GM21390 (cell line): ENCODE results near the gene MCC.

Experiments
- ATAC-seq: cut with Tn5 transposase; IDR thresholded peaks from one replicate; pipeline ENCODE4 v1.9.1; 2021; ENCODE audit not compliant: unreplicated experiment

The MCC gene

DNA sequence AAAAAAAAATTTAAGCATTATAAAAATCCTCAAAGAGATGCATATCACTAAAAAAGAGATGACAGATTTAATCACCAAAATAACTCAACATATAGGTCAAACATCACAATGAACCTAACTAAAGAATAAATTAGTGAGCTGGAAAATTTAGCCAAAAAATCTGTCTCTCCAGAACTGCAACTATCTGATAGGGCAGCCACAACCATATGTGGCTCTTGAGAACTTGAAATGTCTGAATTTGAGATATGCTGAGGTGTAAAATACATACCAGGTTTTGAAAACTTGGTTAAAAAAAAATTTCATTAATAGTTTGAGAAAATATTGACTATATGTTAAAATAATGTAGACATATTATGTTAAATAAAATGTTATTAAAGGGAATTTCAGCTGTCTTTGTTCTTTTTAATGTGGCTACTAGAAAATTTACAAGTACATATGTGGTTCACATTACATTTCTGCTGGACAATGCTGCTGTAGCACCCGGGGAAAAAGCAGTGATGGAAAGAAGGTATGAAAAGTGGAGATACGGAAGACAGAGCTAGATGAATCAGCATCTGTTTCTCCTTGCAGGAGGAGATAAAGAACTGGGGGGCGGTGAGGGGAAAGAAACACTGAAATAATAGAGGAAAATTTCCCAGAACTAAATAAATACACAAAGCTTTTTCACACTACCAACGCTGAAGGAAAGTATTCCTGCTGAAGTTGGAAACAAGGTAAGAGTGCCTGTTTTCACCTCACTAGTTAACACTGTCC lies 445.6 kb downstream of the MCC start:
- ATAC-seq, result no peak

DNA sequence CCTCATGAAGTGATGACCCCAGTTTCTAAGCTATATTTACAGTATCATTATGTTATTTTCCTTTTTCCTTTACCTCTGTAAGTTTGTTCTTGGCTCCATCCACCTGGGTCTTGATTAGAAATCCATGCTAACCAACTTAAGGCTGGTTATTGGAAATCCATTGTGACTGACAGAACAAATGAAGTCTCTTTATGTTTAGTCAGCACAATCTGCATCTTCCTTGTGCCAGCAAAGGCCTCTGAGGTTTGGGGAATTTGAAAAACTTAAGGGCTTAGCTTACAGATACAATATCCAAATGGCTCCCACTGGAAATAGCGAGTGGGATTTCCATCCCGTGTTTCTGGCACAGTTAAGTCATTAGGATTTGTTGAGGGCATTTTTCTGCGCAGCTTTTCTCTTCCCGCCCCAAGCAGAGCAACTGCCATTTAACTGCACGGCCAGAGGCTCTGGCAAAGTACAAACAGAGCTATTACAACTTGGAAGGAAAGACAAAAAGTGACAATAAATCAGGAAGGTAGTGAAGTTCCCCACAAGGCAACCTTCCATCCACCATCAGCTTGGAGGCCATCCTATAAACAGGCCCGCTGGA lies 447.5 kb downstream of the MCC start:
- ATAC-seq, result no peak

DNA sequence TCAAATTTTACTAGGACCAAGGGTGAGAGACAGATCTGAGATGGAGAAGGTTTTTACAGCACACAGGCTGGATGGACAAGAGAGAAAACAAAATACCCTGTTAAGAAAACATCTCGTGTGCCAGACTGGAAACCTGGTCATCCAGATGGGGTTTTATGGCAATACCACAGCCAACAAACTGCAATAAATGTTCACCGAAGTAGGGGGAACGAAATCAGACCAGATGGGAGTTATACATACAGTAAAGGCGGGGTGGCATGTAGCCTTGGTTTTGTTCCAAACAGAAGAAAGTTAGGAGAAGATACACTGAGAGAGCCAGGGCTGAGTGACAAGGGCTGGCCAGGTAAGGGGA lies 448.3 kb downstream of the MCC start:
- no peak for ATAC-seq

DNA sequence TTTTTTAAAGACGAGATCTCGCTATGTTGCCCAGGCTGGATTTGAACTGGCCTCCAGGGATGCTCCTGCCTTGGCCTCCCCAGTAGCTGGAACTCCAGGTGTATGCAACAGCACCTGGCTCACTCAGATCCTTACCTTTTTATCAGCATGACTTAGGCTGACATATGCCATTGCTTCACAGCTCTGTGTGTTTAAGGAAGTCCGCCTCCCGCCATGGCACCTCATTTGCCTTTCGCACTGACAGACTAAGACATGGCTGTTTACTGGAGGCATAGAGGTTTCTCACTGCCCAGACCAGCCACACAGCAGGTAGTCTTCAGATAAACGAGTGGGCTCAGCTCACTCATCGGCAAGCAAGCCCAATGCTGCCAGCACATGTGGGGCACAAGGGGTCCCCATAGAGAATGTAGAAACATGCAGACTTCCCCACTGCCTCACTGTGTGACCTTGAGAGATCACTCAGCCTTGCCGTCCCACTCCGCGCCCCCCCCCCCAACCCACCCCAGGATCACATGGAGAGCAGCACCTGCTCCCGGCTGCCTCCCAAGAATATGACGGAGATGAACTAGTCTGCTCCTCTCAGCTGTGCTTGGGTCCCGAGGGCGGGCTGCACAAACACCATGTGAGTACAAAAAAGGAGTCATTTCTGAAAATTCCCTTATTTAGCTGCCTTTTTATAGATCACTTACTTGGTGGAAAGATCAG lies 448.9 kb downstream of the MCC start:
- no peak for ATAC-seq

DNA sequence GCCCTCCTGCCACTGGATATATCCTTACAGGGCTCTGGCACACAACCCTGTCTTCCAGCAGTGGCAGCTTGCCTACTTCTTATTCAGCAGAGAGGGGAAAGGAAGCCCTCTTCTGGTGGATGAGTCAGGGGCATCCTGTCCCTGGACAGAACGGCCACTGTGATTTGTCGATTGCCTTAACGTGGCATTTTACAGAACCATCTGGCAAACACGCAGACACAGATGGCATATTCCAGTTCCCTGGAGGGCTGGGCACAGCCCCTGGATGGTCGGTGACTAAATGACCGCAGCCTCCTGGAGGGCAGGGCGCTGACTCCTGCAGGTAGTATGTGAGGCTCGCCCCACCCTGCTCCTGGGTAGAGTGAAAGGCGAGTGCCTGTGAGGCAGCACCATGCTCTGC lies 449.5 kb downstream of the MCC start:
- no peak for ATAC-seq

DNA sequence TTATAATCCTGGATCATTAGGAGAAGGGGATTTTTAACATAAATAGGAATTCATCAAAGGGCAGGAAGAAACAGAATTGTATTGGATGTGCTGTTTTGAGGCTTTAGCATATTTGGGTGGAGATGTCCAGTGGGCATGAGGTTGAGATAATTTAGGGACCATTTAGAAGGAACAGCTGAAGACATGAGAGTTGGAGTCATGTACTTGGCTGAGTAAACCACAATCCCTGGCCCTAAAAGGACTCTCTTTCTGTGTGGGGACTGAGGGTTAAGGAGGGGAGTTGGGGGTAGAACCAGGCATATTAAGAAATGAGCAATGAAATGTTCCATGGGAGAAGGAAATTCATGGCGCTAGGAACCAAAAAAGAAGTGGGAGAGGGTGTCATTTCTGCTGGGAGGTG lies 450.1 kb downstream of the MCC start:
- ATAC-seq, result no peak

DNA sequence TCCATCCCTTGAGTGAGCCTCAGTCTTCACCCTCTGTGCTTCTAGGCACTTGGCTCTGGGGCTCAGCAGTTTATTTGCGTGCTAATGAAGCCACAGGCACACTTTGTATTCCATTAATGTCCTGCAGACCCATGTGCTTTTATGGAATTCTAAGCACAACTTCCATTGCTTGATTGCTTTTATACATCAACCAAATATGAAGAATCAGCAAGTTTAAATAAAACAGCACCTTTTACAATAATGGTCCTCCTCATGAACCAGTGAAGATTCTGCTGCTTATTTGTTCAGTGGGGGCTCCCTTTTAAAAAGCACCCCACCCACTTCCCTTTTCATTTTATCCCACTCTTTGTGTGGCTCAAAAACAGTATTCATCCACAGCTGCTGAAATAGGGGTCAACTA lies 451.4 kb downstream of the MCC start:
- no peak for ATAC-seq

DNA sequence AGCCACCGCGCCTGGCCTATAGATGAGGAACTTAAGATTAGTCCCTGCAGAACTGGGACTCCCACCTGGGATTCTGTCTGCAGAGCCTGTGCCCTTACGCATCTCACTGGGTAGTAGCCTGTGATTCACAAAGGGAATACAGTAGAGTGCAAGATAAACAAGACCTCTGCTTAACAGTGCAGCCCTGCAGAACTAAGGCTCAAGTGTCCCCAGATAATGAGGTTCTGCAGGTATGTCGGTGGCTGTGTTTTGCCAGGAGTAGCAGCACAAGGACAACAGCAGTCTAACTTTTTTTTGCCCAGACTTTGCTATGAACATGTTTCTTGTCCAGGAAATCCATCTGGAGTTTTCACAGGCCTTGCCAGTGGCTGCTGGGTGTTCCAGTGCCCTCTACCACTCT lies 451.9 kb downstream of the MCC start:
- ATAC-seq, result no peak

DNA sequence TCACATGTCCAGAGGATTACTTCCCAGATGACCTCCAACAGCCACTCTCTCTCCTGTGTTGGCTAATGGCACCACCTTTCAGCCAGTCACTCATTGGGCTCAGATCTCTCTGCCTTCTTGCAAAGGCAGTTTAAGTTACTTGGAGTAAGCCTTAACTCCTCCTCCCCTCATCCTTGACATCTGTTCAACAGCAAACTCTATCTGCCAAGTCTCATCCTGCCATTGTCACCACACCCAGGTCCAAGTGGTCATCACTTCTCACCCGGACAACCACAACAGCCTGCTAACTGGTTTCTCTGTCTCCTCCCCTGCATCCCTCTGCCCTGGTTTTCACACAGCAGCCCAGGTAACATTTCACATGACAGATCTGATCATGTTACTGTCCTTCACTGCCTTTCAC lies 453.2 kb downstream of the MCC start:
- no peak for ATAC-seq

DNA sequence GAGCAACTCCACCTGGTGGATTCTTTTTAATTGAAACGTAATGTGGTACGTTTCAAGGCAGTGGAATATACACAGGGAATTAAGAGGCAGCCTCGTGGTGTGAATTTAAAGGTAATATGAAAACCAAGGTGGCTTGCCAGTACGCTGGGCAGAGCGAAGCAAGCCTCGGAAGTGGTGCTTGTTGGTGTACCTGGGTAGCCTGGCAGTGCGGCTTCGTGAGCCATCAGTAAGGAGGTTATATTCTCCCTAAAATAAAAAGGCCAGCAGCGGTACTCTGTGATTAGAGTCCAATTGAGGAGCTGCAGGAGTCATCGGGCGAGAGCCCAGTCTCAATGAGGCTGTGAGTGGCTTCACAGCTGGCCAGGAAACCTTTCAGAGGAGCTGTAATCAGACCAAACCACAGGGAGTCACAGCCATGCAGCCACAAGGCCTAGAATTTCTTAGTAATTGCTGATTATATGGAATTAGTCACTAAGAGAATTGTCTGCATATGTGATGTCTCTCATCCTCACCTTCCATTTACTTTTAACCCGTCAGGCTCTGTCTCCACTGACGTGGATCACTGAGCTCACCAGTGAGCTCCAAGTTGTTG lies 454.0 kb downstream of the MCC start:
- ATAC-seq, result no peak

DNA sequence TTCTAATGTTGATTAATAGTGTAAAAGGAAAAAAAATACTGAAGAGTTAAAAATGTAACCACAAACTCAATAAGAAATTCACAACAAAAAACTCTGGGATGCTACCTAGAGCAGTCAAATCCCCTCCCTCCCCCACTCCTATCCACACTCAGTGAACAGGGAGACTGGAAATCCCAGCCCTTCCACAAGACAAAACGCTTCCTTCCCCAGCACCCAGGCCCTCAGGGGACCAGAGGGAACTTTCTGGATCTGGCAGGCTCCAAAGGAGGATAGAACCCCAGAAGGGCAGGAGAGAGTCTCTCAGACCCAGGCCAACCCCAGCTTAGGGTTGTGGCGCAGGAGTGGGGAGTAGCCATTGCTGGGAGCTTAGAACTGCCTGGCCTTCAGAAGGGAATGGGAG lies 456.7 kb downstream of the MCC start:
- ATAC-seq, result no peak

DNA sequence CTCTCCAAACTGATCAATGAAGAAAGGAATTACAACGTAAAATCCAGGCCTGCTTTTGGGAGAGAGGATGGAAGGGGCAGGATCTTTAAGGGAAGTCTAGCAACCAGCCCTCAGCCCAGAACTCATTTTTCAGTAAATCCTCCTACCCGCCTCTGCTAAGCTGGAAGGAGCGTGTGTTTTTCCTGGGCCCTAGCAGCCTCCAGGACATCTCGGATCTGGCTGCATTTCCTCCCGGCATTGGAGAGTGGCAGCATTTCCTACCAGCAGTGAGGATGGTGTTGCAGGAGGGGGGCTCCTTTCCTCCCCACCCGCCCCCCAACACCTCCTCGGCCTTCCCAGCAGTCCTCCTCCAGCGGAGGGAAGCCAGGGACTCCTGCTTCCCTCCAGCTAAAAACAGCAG lies 457.1 kb downstream of the MCC start:
- no peak for ATAC-seq

DNA sequence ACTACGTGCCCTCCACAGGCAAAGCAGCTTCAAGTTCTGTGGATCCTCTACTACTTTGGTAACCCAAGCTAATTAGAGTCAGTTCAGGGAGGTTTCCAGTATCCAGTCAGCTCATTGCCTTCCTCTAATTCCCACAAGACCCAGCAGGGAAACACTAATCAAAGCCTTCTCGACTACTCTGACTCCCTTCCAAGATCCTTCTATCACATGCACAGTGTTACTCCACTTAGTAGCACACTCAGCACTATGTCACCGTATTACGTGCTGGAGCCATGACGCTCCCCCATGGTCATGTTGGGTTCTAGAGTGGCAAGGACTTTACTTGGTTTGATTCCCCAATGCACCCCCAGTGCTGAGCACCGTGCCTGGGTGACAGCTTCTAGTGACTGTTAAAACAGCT lies 458.6 kb downstream of the MCC start:
- no peak for ATAC-seq

DNA sequence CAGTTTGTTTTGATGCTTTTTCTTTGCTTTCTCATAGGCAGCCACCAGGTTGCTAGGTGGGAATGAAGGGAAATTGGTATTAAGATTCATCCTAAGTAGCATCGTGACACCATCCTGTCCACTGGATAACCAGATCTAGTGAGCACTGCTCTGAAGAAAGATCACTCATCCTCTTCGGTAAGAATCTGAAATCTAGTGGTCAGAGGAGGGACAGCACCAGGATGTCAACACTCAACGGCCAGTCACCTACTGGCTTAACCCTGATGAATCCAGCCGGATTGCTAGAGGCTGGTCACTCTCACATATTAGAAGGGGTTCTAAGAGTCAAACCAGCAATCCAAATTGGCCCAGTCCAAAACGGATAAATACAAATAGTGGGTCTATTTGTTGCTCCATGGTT lies 460.8 kb downstream of the MCC start:
- ATAC-seq, result no peak

DNA sequence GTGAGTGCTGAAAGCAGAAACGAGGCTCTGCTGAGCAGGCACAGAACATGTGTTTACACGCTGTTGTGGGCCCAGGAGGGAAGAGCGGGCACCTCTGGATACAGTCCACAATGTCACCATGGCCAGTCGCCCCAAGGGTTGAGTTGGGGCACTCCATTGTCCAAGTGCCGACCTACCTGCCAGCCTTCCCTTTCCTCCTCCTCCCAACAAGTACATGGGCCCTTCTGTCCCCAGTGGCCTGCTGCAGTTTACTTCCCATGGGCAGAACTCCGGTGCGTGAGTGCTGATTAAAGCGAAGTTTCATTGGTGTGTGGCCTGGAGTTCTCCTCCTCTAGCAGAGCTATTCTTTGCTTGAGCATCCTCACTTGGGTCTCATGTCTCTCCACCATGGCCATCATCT lies 461.2 kb downstream of the MCC start:
- ATAC-seq, result no peak

DNA sequence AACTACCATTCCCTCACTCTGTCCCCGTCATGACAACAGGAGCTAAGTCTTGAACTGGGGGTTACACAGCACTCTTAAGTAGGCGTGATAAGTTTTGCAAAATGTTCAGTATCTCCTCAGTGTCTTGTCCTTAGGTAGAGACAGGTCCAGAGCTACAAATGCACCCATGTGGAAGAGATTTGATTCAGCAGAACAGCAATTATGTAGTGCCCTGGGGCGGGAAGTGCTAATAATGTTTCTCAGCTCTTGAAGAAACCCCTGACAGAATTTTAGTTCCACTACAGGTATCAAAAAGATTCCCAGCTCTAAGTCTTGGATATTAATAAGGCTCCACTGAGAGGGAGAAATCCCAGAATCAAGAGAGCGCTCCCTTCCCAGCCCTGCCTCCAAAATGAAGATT lies 462.0 kb downstream of the MCC start:
- no peak for ATAC-seq

DNA sequence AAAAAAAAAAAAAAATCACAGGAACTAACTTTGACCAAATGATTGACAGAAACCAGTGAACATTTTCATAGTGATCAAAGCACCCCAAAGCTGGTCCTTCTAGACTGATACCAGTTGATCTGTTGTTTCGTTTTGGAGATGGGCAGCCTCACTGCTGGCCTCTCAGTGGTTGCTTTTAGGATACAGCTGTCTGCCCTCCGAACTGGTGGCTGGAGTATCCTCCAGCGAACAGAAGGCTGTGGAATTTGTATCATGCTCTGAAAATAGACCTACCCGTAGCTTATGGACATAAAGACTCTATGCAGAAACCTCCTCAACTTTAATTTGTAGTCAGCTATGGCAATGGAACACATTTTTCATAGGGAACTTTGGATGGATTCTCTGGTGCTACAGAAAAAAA lies 462.7 kb downstream of the MCC start:
- no peak for ATAC-seq

DNA sequence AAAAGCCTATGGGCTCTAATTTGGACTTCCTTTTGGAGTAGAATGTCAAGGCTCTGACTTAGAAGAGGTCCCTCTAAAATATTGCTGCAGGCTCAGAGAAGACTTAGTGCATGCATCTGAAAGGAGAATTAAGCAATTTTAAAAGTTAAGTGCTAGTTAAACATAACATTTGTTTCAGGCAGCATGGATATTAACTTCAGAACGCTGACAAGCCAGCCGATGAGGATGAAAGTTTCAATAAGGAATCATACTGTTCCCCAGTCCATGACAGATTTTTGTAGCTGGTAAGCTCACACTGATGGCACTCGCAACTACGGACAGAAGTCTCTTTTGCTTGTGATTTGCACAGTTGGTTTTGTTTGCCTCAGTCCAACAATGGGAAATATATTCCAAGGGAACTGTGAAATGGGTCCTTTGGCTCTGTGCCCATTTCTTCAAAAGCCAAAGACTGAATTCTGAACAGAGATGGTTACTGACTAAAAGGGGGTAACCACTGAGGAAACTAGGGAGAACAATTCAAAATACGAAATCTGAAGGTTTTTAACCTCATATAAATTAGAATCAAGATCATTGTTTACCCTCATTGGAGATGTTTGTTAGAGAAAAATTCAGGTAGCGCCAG lies 464.1 kb downstream of the MCC start:
- no peak for ATAC-seq

DNA sequence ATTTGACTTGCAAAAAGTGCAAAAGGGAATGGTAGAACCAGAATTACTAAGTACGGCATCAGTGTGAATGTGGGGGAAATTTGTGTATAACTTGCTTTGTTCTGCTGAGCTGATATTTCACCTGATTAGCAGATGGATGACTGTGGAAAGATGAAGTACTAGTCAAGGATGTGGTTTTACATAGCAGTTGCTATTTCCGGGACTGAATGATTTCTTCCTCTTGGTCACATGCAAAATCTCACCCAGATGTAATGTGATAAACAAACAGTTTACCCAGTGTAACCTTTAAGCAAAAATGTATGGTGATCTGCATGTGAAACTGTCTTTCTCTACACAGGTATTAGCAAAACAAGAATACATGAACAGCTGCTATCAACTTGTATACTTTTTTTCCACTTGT lies 465.6 kb downstream of the MCC start:
- peak; percentile 79 for ATAC-seq

DNA sequence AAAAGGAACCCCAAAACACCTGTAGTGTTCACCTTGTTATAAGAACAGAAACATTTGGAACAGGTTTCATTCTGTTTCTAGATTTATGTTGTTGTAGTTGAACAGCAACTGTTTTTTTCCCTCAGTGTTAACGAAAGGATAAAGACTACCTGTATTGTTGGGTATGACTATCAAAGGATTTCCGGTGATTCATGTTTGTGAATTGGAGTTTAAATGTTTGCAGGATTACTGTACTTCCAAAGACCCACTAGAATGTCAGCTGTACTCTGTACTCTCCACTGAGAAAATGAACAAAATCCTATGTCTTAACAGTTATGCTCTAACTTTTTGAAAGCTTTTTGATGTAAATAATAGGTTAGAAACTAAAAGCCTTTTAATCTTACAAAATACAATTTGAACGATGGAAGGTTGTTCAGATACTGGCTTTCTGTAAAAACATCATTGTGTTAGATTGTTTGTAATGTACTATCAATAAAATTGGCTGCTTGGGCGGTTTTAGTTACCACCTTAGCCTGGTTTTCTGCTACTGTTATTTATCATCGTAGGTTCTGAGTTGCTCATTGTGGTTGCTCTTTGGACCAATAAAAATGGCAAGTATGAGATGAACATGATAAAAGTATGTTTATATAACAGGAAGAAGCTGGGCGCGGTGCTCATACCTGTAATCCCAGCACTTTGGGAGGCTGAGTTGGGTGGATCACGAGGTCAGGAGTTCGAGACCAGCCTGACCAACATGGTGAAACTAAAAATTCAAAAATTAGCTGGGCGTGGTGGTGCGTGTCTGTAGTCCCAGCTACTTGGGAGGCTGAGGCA lies 467.6 kb downstream of the MCC start:
- ATAC-seq, result no peak
